22Rv1 (cell line): Measurements from ENCODE around the gene CTAGE1.

Source experiments
- CTCF ChIP-seq: fragments of 450-650 bp; IDR thresholded peaks from 2 replicates; pipeline ENCODE4 v1.5.1; 2017; ENCODE audit warnings: mild to moderate bottlenecking
- ZFX ChIP-seq: fragments of 450-650 bp; IDR thresholded peaks from 2 replicates; pipeline ENCODE4 v1.6.1; 2017; ENCODE audit warnings: antibody characterized with exemption, borderline replicate concordance

- TF ChIP-seq CTCF (no peak), ZFX (no peak)
Measured at GRCh38 chr18:22466608-22467395, 49.1 kb upstream of the CTAGE1 start.
